Mesothelial cell of epicardium (in vitro differentiated cells): ENCODE measurements around the gene RYR1. TPM values are rescaled to one million over a fixed set of nuclear protein-coding genes. Genes with fewer than 3 reads are reported as not detected.

Experiments used
- DNase-seq, 2 experiments: peaks; one replicate each; pipeline ENCODE4 v3.0.0; 2021; ENCODE audit warnings: low spot score in 2 of 2; ENCODE audit not compliant: unreplicated experiment in 2 of 2
- H3K27ac Mint-ChIP-seq: 2 replicates; pipeline ENCODE4 v1.8.0; 2021; ENCODE audit warnings: mixed read lengths
- H3K27me3 Mint-ChIP-seq: 2 replicates; pipeline ENCODE4 v1.8.0; 2021; ENCODE audit warnings: low read depth, mixed read lengths
- H3K36me3 Mint-ChIP-seq: 2 replicates; pipeline ENCODE4 v1.8.0; 2021; ENCODE audit warnings: mixed read lengths
- H3K4me1 Mint-ChIP-seq: 2 replicates; pipeline ENCODE4 v1.8.0; 2021; ENCODE audit warnings: mixed read lengths
- H3K4me3 Mint-ChIP-seq: 2 replicates; pipeline ENCODE4 v1.8.0; 2021; ENCODE audit warnings: mild to moderate bottlenecking, moderate library complexity, mixed read lengths
- H3K9me3 Mint-ChIP-seq: 2 replicates; pipeline ENCODE4 v1.8.0; 2021; ENCODE audit warnings: mixed read lengths
- CTCF ChIP-seq: fragments of 200-600 bp; sonication (generic); IDR thresholded peaks from one replicate; pipeline ENCODE4 v1.5.0; 2021; ENCODE audit warnings: antibody characterized with exemption; ENCODE audit not compliant: unreplicated experiment
- total RNA-seq: library from RNA; stranded (reverse); gene quantifications from 3 replicates; pipeline ENCODE4 v1.2.1, GENCODE V29; 2021

RYR1 gene
- total RNA-seq, 1 donor from 2014 or later: 0.27 TPM

GRCh38 chr19:38453596-38453995 lies 20.1 kb downstream of the RYR1 start:
- Mint-ChIP-seq H3K36me3 (no peaks in the 10 kb centered on the region), H3K4me1 (no peaks in the 10 kb centered on the region), H3K27ac (no peak overlapping the region), H3K9me3 (no peaks in the 10 kb centered on the region), H3K27me3 (peaks cover 3% of the 10 kb centered on the region), H3K4me3 (no peak overlapping the region)
- TF ChIP-seq CTCF: no peak
- DNase-seq: no peak

GRCh38 chr19:38455031-38455430 lies 21.5 kb downstream of the RYR1 start:
- Mint-ChIP-seq H3K4me3 (no peak overlapping the region), H3K9me3 (no peaks in the 10 kb centered on the region), H3K36me3 (no peaks in the 10 kb centered on the region), H3K4me1 (no peaks in the 10 kb centered on the region), H3K27me3 (no peaks in the 10 kb centered on the region), H3K27ac (no peak overlapping the region)
- DNase-seq: no peak
- TF ChIP-seq CTCF: no peak

GRCh38 chr19:38457202-38457601 lies 23.7 kb downstream of the RYR1 start:
- no peaks in the 10 kb centered on the region for H3K4me1 Mint-ChIP-seq
- no peaks in the 10 kb centered on the region for H3K9me3 Mint-ChIP-seq
- H3K4me3 Mint-ChIP-seq: no peak overlapping the region
- no peak for TF ChIP-seq CTCF
- no peaks in the 10 kb centered on the region for H3K27me3 Mint-ChIP-seq
- no peak for DNase-seq
- no peak overlapping the region for H3K27ac Mint-ChIP-seq
- no peaks in the 10 kb centered on the region for H3K36me3 Mint-ChIP-seq

GRCh38 chr19:38457690-38458405 lies 24.4 kb downstream of the RYR1 start:
- H3K27ac Mint-ChIP-seq: no peak overlapping the region
- no peaks in the 10 kb centered on the region for H3K36me3 Mint-ChIP-seq
- H3K27me3 Mint-ChIP-seq: no peaks in the 10 kb centered on the region
- H3K4me1 Mint-ChIP-seq: no peaks in the 10 kb centered on the region
- H3K4me3 Mint-ChIP-seq: no peak overlapping the region
- no peaks in the 10 kb centered on the region for H3K9me3 Mint-ChIP-seq
- DNase-seq: no peak
- TF ChIP-seq CTCF: no peak

- Mint-ChIP-seq H3K4me3 (no peak overlapping the region), H3K36me3 (no peaks in the 10 kb centered on the region), H3K9me3 (no peaks in the 10 kb centered on the region), H3K4me1 (no peaks in the 10 kb centered on the region), H3K27ac (no peak overlapping the region), H3K27me3 (no peaks in the 10 kb centered on the region)
- DNase-seq: no peak
- TF ChIP-seq CTCF: no peak
These were observed 25.5 kb downstream of the RYR1 start for GRCh38 chr19:38458991-38459390.

GRCh38 chr19:38463365-38463764 lies 29.9 kb downstream of the RYR1 start:
- H3K27ac Mint-ChIP-seq: no peak overlapping the region
- no peaks in the 10 kb centered on the region for H3K27me3 Mint-ChIP-seq
- H3K36me3 Mint-ChIP-seq: no peaks in the 10 kb centered on the region
- no peak for DNase-seq
- no peak for TF ChIP-seq CTCF
- no peaks in the 10 kb centered on the region for H3K9me3 Mint-ChIP-seq
- H3K4me3 Mint-ChIP-seq: no peak overlapping the region
- no peaks in the 10 kb centered on the region for H3K4me1 Mint-ChIP-seq
